A549 (cell line): Measurements from ENCODE around the gene ADIG. TPM values are rescaled to one million over a fixed set of nuclear protein-coding genes. Genes with fewer than 3 reads are reported as not detected.

Experiments
- ATAC-seq, 2 experiments: fragments of 200-7000 bp in 1 of 2; fragments of >200 bp in 1 of 2; cut with Nextera tagmentation in 1 of 2; cut with Tn5 transposase in 1 of 2; 3 replicates each; pipeline versions ENCODE4 v1.8.0 to v1.9.1; 2018 to 2020; ENCODE audit warnings: mild to moderate bottlenecking in 1 of 2, moderate library complexity in 1 of 2
- CTCF ChIA-PET: fragments of 300-600 bp; sonication (Branson Sonifier 250); formaldehyde crosslinking; extraction: SDS; loops from one replicate; lab custom pipeline; 2021; ENCODE audit warnings: antibody characterized with exemption, inconsistent platforms; lab: Yijun Ruan, JAX
- POLR2A ChIA-PET: fragments of 350-600 bp; formaldehyde crosslinking; extraction: SDS; loops from one replicate; lab custom pipeline; 2021; ENCODE audit warnings: antibody characterized with exemption, inconsistent platforms; lab: Yijun Ruan, JAX
- DNase-seq, 2 experiments: peaks; one replicate each; pipeline versions ENCODE4 v3.0.0 to v3.0.0-alpha.2; 2011 to 2016; ENCODE audit warnings: low read depth in 1 of 2, low spot score in 1 of 2
- FAIRE-seq: peaks from 2 replicates; lab custom pipeline; 2011; peaks lifted over from hg19 to GRCh38; lab: Jason Lieb, UNC
- H3K27ac ChIP-seq, 2 experiments: fragments of >200 bp; sonication (Bioruptor Twin); formaldehyde crosslinking; 3 replicates each; pipeline ENCODE4 v1.5.1; 2016 to 2017
- H3K4me1 ChIP-seq: fragments of >200 bp; sonication (Bioruptor Twin); formaldehyde crosslinking; 3 replicates; pipeline ENCODE4 v1.6.1; 2016
- H3K4me2 ChIP-seq: fragments of >200 bp; sonication (Bioruptor Twin); formaldehyde crosslinking; 3 replicates; pipeline ENCODE4 v1.6.1; 2016
- H3K4me3 ChIP-seq: fragments of >200 bp; sonication (Bioruptor Twin); formaldehyde crosslinking; 3 replicates; pipeline ENCODE4 v1.5.1; 2016
- H3K9me3 ChIP-seq: fragments of >200 bp; sonication (Bioruptor Twin); formaldehyde crosslinking; 3 replicates; pipeline ENCODE4 v1.6.1; 2016
- ESRRA ChIP-seq: fragments of 150-350 bp; IDR thresholded peaks from 2 replicates; pipeline ENCODE4 v1.6.1; 2014; ENCODE audit warnings: mild to moderate bottlenecking, low read length, borderline replicate concordance
- HEYL ChIP-seq: fragments of 250-450 bp; sonication (Bioruptor Pico); IDR thresholded peaks from 2 replicates; pipeline ENCODE4 v1.8.0; 2021; ENCODE audit warnings: mild to moderate bottlenecking, moderate library complexity
- KDM1A ChIP-seq: fragments of 200-600 bp; sonication (generic); IDR thresholded peaks from 2 replicates; pipeline ENCODE4 v1.6.1; 2016; ENCODE audit warnings: low read depth, mild to moderate bottlenecking
- MAZ ChIP-seq: fragments of 150-350 bp; IDR thresholded peaks from 2 replicates; pipeline ENCODE4 v1.6.1; 2014; ENCODE audit warnings: antibody characterized with exemption, low read depth, low read length, borderline replicate concordance
- RAD21 ChIP-seq, 2 experiments: fragments of >200 bp in 1 of 2; sonication (Bioruptor Twin) in 1 of 2; formaldehyde crosslinking in 1 of 2; IDR thresholded peaks in 1 of 2; conservative IDR thresholded peaks in 1 of 2; 2 replicates in 1 of 2; 3 replicates in 1 of 2; pipeline ENCODE4 v1.6.1; 2012 to 2018; ENCODE audit warnings: inconsistent platforms in 1 of 2
- SMC3 ChIP-seq: fragments of >200 bp; sonication (Bioruptor Twin); formaldehyde crosslinking; IDR thresholded peaks from 3 replicates; pipeline ENCODE4 v1.6.1; 2018; ENCODE audit warnings: inconsistent platforms
- TFCP2L1 ChIP-seq: fragments of 250-450 bp; sonication (Bioruptor Pico); IDR thresholded peaks from 2 replicates; pipeline ENCODE4 v1.5.0; 2021; ENCODE audit warnings: mild to moderate bottlenecking
- ZFP36 ChIP-seq: fragments of 450-650 bp; IDR thresholded peaks from 2 replicates; pipeline ENCODE4 v1.6.1; 2014; ENCODE audit warnings: borderline replicate concordance; ENCODE audit not compliant: partially characterized antibody
- WGBS: methylation state at CpG from one replicate; pipeline ENCODE4 v1.1.6; 2017; ENCODE audit errors: missing lambda C conversion rate; 5-methylcytosine and 5-hydroxymethylcytosine counted together
- polyA plus RNA-seq, 4 experiments: library from polyadenylated mRNA; depleted of rRNA in 3 of 4; stranded (reverse); fragments of >200 nt; fragmentation: RNase III in 1 of 4; extraction: RNeasy Plus Mini Kit Qiagen cat#74134 plus additional on column Dnase treatment in 1 of 4; gene quantifications; 2 replicates in 3 of 4; 3 replicates in 1 of 4; pipeline ENCODE4 v1.2.3, GENCODE V29; 2011 to 2017
- TF ChIP-seq, protein P1 (sequence below): fragments of >200 bp; sonication (Bioruptor Twin); formaldehyde crosslinking; IDR thresholded peaks from 3 replicates; pipeline ENCODE4 v1.5.1; 2016
- TF ChIP-seq, protein P2 (sequence below): fragments of 450-650 bp; IDR thresholded peaks from 2 replicates; pipeline ENCODE4 v1.6.1; 2014; ENCODE audit warnings: antibody characterized with exemption
- TF ChIP-seq, protein P3 (sequence below): fragments of 250-450 bp; sonication (Bioruptor Pico); IDR thresholded peaks from 2 replicates; pipeline ENCODE4 v1.5.0; 2021; ENCODE audit warnings: mild to moderate bottlenecking, moderate library complexity, borderline replicate concordance

ADIG gene
- polyA plus RNA-seq, 2 of the 4 experiments (the other 2 are of a cell fraction): not detected

DNA sequence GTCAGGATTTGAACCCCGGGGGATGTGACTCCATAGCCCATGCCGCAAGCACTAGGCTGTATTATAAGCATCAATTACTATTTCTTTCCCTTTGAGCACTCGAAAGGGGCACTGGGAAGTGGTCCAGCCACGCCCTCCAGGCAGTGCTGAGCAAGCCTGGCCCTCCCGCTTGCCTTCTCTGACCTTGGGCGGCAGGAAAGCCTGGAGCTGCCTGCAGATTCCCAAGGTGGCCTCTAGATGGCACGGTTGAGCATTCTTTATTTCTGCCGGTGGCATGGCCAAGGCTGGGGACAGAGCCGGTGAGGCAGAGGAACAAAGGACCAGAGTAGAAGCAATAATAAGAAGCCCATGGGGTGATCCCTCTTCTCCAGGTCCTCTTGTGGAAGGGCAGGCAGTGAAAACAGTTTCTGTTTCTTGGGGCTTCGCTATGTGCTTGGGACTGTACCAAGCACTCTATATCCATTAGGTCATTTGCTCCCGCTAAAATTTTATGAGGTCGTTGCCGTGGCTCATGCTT lies 52.6 kb downstream of the ADIG start:
- ATAC-seq: peak; percentile 90 to 94
- CTCF ChIA-PET: interaction anchor here (0.7 to 3.3 kb wide), 19 partner anchors 10 to 174 kb away, joined by 3 to 21 read pairs (median 7); no protein-coding TSS in a partner anchor
- peak; percentile 74 for FAIRE-seq
- no peaks in the 10 kb centered on the region for H3K9me3 ChIP-seq
- peak; percentile 57; the same call in 1 of the 2 replicates for TF ChIP-seq ESRRA
- peak; percentile 57; the same call in 1 of the 2 replicates for TF ChIP-seq KDM1A
- peak; percentile 53 for TF ChIP-seq SMC3
- TF ChIP-seq, protein P1, sequence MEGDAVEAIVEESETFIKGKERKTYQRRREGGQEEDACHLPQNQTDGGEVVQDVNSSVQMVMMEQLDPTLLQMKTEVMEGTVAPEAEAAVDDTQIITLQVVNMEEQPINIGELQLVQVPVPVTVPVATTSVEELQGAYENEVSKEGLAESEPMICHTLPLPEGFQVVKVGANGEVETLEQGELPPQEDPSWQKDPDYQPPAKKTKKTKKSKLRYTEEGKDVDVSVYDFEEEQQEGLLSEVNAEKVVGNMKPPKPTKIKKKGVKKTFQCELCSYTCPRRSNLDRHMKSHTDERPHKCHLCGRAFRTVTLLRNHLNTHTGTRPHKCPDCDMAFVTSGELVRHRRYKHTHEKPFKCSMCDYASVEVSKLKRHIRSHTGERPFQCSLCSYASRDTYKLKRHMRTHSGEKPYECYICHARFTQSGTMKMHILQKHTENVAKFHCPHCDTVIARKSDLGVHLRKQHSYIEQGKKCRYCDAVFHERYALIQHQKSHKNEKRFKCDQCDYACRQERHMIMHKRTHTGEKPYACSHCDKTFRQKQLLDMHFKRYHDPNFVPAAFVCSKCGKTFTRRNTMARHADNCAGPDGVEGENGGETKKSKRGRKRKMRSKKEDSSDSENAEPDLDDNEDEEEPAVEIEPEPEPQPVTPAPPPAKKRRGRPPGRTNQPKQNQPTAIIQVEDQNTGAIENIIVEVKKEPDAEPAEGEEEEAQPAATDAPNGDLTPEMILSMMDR: peak; percentile 71
- TF ChIP-seq MAZ: no peak
- TF ChIP-seq HEYL (CRISPR knock-in tag): no peak
- TF ChIP-seq RAD21 (conservative IDR thresholded peaks at IDR 0.05 in 1 of 2, IDR thresholded peaks at IDR 0.05 in 1 of 2): peak; percentile 52 to 55; a peak in 4 of 5 replicates
- TF ChIP-seq ZFP36: peak; percentile 85
- TF ChIP-seq, all 56 proteins: peak for 6
- H3K4me3 ChIP-seq: no peak overlapping the region
- peaks cover 14% of the 10 kb centered on the region; the same call in 1 of the 3 replicates for H3K4me1 ChIP-seq
- H3K4me2 ChIP-seq: peak overlapping the region; percentile 37; the same call in 2 of the 3 replicates
- POLR2A ChIA-PET: no interaction called here
- peak; percentile 54 to 82 for DNase-seq
- WGBS: 38% methylated on average over 13 of the region's 13 CpGs
- no peak overlapping the region for H3K27ac ChIP-seq

DNA sequence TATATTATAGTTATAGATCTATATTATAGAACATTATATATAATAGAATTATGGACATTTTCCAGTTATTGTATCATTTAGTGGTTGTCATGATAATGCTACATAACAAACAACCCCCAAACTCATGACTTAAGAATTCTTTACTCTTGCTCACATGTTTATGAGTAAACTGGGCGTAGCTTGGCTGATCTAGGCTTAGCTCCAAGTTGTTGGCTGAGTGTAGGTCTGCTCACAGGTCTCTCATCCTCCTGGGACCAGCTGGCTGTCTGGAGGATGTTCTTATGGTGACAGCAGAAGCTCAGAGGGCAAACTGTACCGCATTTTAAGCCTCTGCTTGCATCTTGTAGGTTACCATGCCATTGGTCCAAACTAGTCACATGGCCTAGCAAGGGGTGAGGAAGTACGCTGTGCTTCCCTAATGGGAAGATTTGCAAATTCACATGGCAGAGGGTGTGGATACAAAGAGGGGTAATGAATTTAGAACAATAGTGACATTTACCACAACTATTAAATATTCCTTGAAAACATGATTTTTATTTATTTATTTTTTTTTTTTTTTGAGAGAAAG lies 54.8 kb downstream of the ADIG start:
- Histone ChIP-seq H3K27ac (no peak overlapping the region), H3K4me3 (no peak overlapping the region)
- ATAC-seq (0 out of 6 replicates have a peak, but pooled peaks of 1 of the 2 experiments have one; percentile 10), DNase-seq (peak in 1 of 2 experiments; percentile 47)
- 37% methylated on average over 3 of the region's 3 CpGs for WGBS
- no peak for TF ChIP-seq TFCP2L1 (CRISPR knock-in tag)
- TF ChIP-seq, protein P2, sequence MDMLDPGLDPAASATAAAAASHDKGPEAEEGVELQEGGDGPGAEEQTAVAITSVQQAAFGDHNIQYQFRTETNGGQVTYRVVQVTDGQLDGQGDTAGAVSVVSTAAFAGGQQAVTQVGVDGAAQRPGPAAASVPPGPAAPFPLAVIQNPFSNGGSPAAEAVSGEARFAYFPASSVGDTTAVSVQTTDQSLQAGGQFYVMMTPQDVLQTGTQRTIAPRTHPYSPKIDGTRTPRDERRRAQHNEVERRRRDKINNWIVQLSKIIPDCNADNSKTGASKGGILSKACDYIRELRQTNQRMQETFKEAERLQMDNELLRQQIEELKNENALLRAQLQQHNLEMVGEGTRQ: 0 out of 2 replicates have a peak, but pooled peaks have one; percentile 24
- TF ChIP-seq, protein P3, sequence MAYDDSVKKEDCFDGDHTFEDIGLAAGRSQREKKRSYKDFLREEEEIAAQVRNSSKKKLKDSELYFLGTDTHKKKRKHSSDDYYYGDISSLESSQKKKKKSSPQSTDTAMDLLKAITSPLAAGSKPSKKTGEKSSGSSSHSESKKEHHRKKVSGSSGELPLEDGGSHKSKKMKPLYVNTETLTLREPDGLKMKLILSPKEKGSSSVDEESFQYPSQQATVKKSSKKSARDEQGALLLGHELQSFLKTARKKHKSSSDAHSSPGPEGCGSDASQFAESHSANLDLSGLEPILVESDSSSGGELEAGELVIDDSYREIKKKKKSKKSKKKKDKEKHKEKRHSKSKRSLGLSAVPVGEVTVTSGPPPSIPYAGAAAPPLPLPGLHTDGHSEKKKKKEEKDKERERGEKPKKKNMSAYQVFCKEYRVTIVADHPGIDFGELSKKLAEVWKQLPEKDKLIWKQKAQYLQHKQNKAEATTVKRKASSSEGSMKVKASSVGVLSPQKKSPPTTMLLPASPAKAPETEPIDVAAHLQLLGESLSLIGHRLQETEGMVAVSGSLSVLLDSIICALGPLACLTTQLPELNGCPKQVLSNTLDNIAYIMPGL: no peak
- TF ChIP-seq, all 56 proteins: peak for 1
- H3K4me2 ChIP-seq: no peak overlapping the region
- CTCF ChIA-PET: interaction anchor here (0.9 to 2.8 kb wide), 6 partner anchors 8 to 260 kb away, joined by 3 to 10 read pairs (median 4); no protein-coding TSS in a partner anchor
- no peak for FAIRE-seq
- no peaks in the 10 kb centered on the region for H3K9me3 ChIP-seq
- H3K4me1 ChIP-seq: peaks cover 7% of the 10 kb centered on the region; the same call in 1 of the 3 replicates
- POLR2A ChIA-PET: no interaction called here

Other genes starting within 250 kb of the ADIG start
- 2.2 and 3.5 TPM in 2 replicates for gene LBP, start 234.7 kb upstream of the ADIG start, polyA plus RNA-seq (2011; rRNA removed)
- 0.62 to 1.3 TPM (median 1.0 TPM) in 3 replicates for gene LBP, start 234.7 kb upstream of the ADIG start, polyA plus RNA-seq (2017; fragmentation: RNase III; extraction: RNeasy Plus Mini Kit Qiagen cat#74134 plus additional on column Dnase treatment)
- 154 and 159 TPM in 2 replicates for gene SNHG17, start 145.9 kb upstream of the ADIG start, polyA plus RNA-seq (2011; rRNA removed)
- gene SNHG17, start 145.9 kb upstream of the ADIG start, polyA plus RNA-seq (2017; fragmentation: RNase III; extraction: RNeasy Plus Mini Kit Qiagen cat#74134 plus additional on column Dnase treatment): 122 to 128 TPM (median 125 TPM) in 3 replicates
- 35.9 and 38.9 TPM in 2 replicates for gene RALGAPB, start 108.4 kb upstream of the ADIG start, polyA plus RNA-seq (2011; rRNA removed)
- gene RALGAPB, start 108.4 kb upstream of the ADIG start, polyA plus RNA-seq (2017; fragmentation: RNase III; extraction: RNeasy Plus Mini Kit Qiagen cat#74134 plus additional on column Dnase treatment): 14.9 to 15.4 TPM (median 15.1 TPM) in 3 replicates
- gene ARHGAP40, start 20.6 kb downstream of the ADIG start, polyA plus RNA-seq (2011; rRNA removed): not detected in 2 replicates
- gene ARHGAP40, start 20.6 kb downstream of the ADIG start, polyA plus RNA-seq (2017; fragmentation: RNase III; extraction: RNeasy Plus Mini Kit Qiagen cat#74134 plus additional on column Dnase treatment): not detected in 3 replicates
- gene SLC32A1, start 143.3 kb downstream of the ADIG start, polyA plus RNA-seq (2011; rRNA removed): not detected in 2 replicates
- not detected in 3 replicates for gene SLC32A1, start 143.3 kb downstream of the ADIG start, polyA plus RNA-seq (2017; fragmentation: RNase III; extraction: RNeasy Plus Mini Kit Qiagen cat#74134 plus additional on column Dnase treatment)
- 11.9 and 13.4 TPM in 2 replicates for gene ACTR5, start 167.3 kb downstream of the ADIG start, polyA plus RNA-seq (2011; rRNA removed)
- gene ACTR5, start 167.3 kb downstream of the ADIG start, polyA plus RNA-seq (2017; fragmentation: RNase III; extraction: RNeasy Plus Mini Kit Qiagen cat#74134 plus additional on column Dnase treatment): 7.7 to 9.3 TPM (median 8.8 TPM) in 3 replicates
- gene PPP1R16B, start 224.5 kb downstream of the ADIG start, polyA plus RNA-seq (2011; rRNA removed): 0.17 and 0.28 TPM in 2 replicates
- 0.14 to 0.31 TPM (median 0.29 TPM) in 3 replicates for gene PPP1R16B, start 224.5 kb downstream of the ADIG start, polyA plus RNA-seq (2017; fragmentation: RNase III; extraction: RNeasy Plus Mini Kit Qiagen cat#74134 plus additional on column Dnase treatment)